ENCODE results near the gene MDFIC. TPM values are rescaled to one million over a fixed set of nuclear protein-coding genes. Genes with fewer than 3 reads are reported as not detected.

Gene MDFIC
- polyA plus RNA-seq, 10 donors, result 25.4 to 44.9 (median 33.9) TPM

- DNase-seq, result no peak
Observed at GRCh38 chr7:114986190-114987180, 64.6 kb downstream of the MDFIC start.

GRCh38 chr7:114988026-114988425 is 66.1 kb downstream of the MDFIC start:
- no peak for DNase-seq

- DNase-seq, result peak in 2 of 3 donors; percentile 20 to 46
Observed at GRCh38 chr7:114988755-114989375, 67.0 kb downstream of the MDFIC start.

GRCh38 chr7:114989531-114989930 is 67.6 kb downstream of the MDFIC start:
- DNase-seq, result no peak

GRCh38 chr7:114997487-114998404 is 75.9 kb downstream of the MDFIC start:
- DNase-seq, result no peak

GRCh38 chr7:115004121-115004520 is 82.2 kb downstream of the MDFIC start:
- no peak for DNase-seq

GRCh38 chr7:115005251-115005650 is 83.4 kb downstream of the MDFIC start:
- DNase-seq, result no peak

- DNase-seq, result no peak
Observed at GRCh38 chr7:115005953-115006352, 84.1 kb downstream of the MDFIC start.

- no peak for DNase-seq
Observed at GRCh38 chr7:115007751-115008150, 85.9 kb downstream of the MDFIC start.

GRCh38 chr7:115008465-115009114 is 86.7 kb downstream of the MDFIC start:
- DNase-seq, result peak; percentile 60 to 93 (median 81)

GRCh38 chr7:115009139-115009538 is 87.2 kb downstream of the MDFIC start:
- peak in 1 of 3 donors; percentile 11 for DNase-seq

- DNase-seq, result peak; percentile 46 to 86 (median 69)
Observed at GRCh38 chr7:115009736-115010440, 88.0 kb downstream of the MDFIC start.

- DNase-seq, result no peak
Observed at GRCh38 chr7:115010441-115010820, 88.5 kb downstream of the MDFIC start.

- DNase-seq, result no peak
Observed at GRCh38 chr7:115013886-115014285, 92.0 kb downstream of the MDFIC start.

- DNase-seq, result no peak
Observed at GRCh38 chr7:115014794-115015193, 92.9 kb downstream of the MDFIC start.

- no peak for DNase-seq
Observed at GRCh38 chr7:115015619-115016018, 93.7 kb downstream of the MDFIC start.

- no peak for DNase-seq
Observed at GRCh38 chr7:115019882-115020605, 98.2 kb downstream of the MDFIC start.

GRCh38 chr7:115023219-115023618 is 101.3 kb downstream of the MDFIC start:
- DNase-seq, result peak in 1 of 3 donors; percentile 28

- no peak for DNase-seq
Observed at GRCh38 chr7:115024276-115024675, 102.4 kb downstream of the MDFIC start.

Data from muscle of back (tissue), 11 donors.